ENCODE data around the gene PRKCH. TPM values are rescaled to one million over a fixed set of nuclear protein-coding genes. Genes with fewer than 3 reads are reported as not detected.

Gene PRKCH
- polyA plus RNA-seq, 1 donor from 2014 or later, result 2.0 TPM

GRCh38 chr14:61379639-61380184 is 58.3 kb downstream of the PRKCH start:
- H3K4me2 ChIP-seq (ENCODE audit: low read length), result no peak overlapping the region
- H4K20me1 ChIP-seq (ENCODE audit: insufficient read depth), result no peaks in the 10 kb centered on the region
- H3K79me2 ChIP-seq (replicated peaks; ENCODE audit: insufficient read depth, low read length), result no peaks in the 10 kb centered on the region
- no peak overlapping the region for H3K4me3 ChIP-seq (ENCODE audit: low read length)
- H3K9me3 ChIP-seq (ENCODE audit: low read length), result peaks cover under 1% of the 10 kb centered on the region
- TF ChIP-seq TAF1 (IDR thresholded peaks at IDR 0.05; ENCODE audit: low read depth), result no peak
- no peak for TF ChIP-seq EZH2 (IDR thresholded peaks at IDR 0.05; ENCODE audit: borderline replicate concordance, insufficient read depth, low read length, poor library complexity, severe bottlenecking)
- no peak for TF ChIP-seq CTCF (IDR thresholded peaks at IDR 0.05; ENCODE audit: poor library complexity, severe bottlenecking)
- TF ChIP-seq POLR2AphosphoS5 (IDR thresholded peaks at IDR 0.05), result no peak
- TF ChIP-seq MXI1 (conservative IDR thresholded peaks at IDR 0.05; ENCODE audit: poor library complexity, severe bottlenecking), result no peak
- no peak for TF ChIP-seq RAD21 (conservative IDR thresholded peaks at IDR 0.05)
- no peak for TF ChIP-seq EP300 (conservative IDR thresholded peaks at IDR 0.05; ENCODE audit: poor library complexity, severe bottlenecking)
- TF ChIP-seq SMC3 (conservative IDR thresholded peaks at IDR 0.05; ENCODE audit: poor library complexity), result no peak
- no peak for TF ChIP-seq REST (IDR thresholded peaks at IDR 0.05; ENCODE audit: borderline replicate concordance)
- H3K36me3 ChIP-seq (ENCODE audit: insufficient read depth, low read length), result no peaks in the 10 kb centered on the region
- H3K27me3 ChIP-seq (ENCODE audit: insufficient read depth, low read depth, low read length), result no peaks in the 10 kb centered on the region
- H3K27ac ChIP-seq (ENCODE audit: low read length), result no peak overlapping the region
- H2AFZ ChIP-seq (ENCODE audit: low read depth, low read length), result no peak overlapping the region
- H3F3A ChIP-seq (ENCODE audit: insufficient read depth, low read length, poor library complexity, severe bottlenecking), result no peaks in the 10 kb centered on the region
- no peak overlapping the region for H3K9ac ChIP-seq (ENCODE audit: low read length)
- no peaks in the 10 kb centered on the region for H3K9me2 ChIP-seq (ENCODE audit: insufficient read depth, low read length)

GRCh38 chr14:61380984-61381383 is 59.6 kb downstream of the PRKCH start:
- no peaks in the 10 kb centered on the region for H4K20me1 ChIP-seq (ENCODE audit: insufficient read depth)
- no peaks in the 10 kb centered on the region for H3K79me2 ChIP-seq (replicated peaks; ENCODE audit: insufficient read depth, low read length)
- H2AFZ ChIP-seq (ENCODE audit: low read depth, low read length), result no peak overlapping the region
- H3K36me3 ChIP-seq (ENCODE audit: insufficient read depth, low read length), result no peaks in the 10 kb centered on the region
- no peak overlapping the region for H3K9ac ChIP-seq (ENCODE audit: low read length)
- H3K4me3 ChIP-seq (ENCODE audit: low read length), result no peak overlapping the region
- no peak overlapping the region for H3K27ac ChIP-seq (ENCODE audit: low read length)
- TF ChIP-seq REST (IDR thresholded peaks at IDR 0.05; ENCODE audit: borderline replicate concordance) (no peak), POLR2AphosphoS5 (IDR thresholded peaks at IDR 0.05) (no peak), MXI1 (conservative IDR thresholded peaks at IDR 0.05; ENCODE audit: poor library complexity, severe bottlenecking) (no peak), TAF1 (IDR thresholded peaks at IDR 0.05; ENCODE audit: low read depth) (no peak), EP300 (conservative IDR thresholded peaks at IDR 0.05; ENCODE audit: poor library complexity, severe bottlenecking) (no peak), CTCF (IDR thresholded peaks at IDR 0.05; ENCODE audit: poor library complexity, severe bottlenecking) (no peak), SMC3 (conservative IDR thresholded peaks at IDR 0.05; ENCODE audit: poor library complexity) (no peak), EZH2 (IDR thresholded peaks at IDR 0.05; ENCODE audit: borderline replicate concordance, insufficient read depth, low read length, poor library complexity, severe bottlenecking) (no peak), RAD21 (conservative IDR thresholded peaks at IDR 0.05) (no peak)
- no peaks in the 10 kb centered on the region for H3K9me2 ChIP-seq (ENCODE audit: insufficient read depth, low read length)
- H3K4me2 ChIP-seq (ENCODE audit: low read length), result no peak overlapping the region
- H3K9me3 ChIP-seq (ENCODE audit: low read length), result no peaks in the 10 kb centered on the region
- no peaks in the 10 kb centered on the region for H3K27me3 ChIP-seq (ENCODE audit: insufficient read depth, low read depth, low read length)
- H3F3A ChIP-seq (ENCODE audit: insufficient read depth, low read length, poor library complexity, severe bottlenecking), result no peaks in the 10 kb centered on the region
